ENCODE data around the gene CRK.
"Not testable (repeated sequence)": the region's sequence is repeated elsewhere in the genome, so short reads cannot be mapped to it uniquely, and the experiment has no call there.

Gene CRK

GRCh38 chr17:1379208-1379929, 76.7 kb downstream of the CRK start:
- Mint-ChIP-seq H3K9me3 (no peaks in the 10 kb centered on the region), H3K4me1 (peaks cover 67% of the 10 kb centered on the region), H3K4me3 (peak overlapping the region; percentile 34), H3K27ac (ENCODE audit: low read depth) (peak overlapping the region; percentile 29), H3K36me3 (ENCODE audit: insufficient read depth) (peaks cover 24% of the 10 kb centered on the region), H3K27me3 (no peaks in the 10 kb centered on the region)
- ATAC-seq (replicated peaks; ENCODE audit: extremely low read depth, poor library complexity, severe bottlenecking) (no peak), DNase-seq (ENCODE audit: low spot score in 2 of 2) (no peak)

- H3K9me3 Mint-ChIP-seq; H3K27me3 Mint-ChIP-seq; ATAC-seq (replicated peaks; ENCODE audit: extremely low read depth, poor library complexity, severe bottlenecking); H3K4me3 Mint-ChIP-seq; H3K27ac Mint-ChIP-seq (ENCODE audit: low read depth); DNase-seq (ENCODE audit: low spot score in 2 of 2): not testable (repeated sequence)
- Mint-ChIP-seq H3K36me3 (ENCODE audit: insufficient read depth) (peaks cover 25% of the 10 kb centered on the region), H3K4me1 (peaks cover 70% of the 10 kb centered on the region)
Measured at GRCh38 chr17:1378476-1378860, 77.6 kb downstream of the CRK start.

GRCh38 chr17:1377334-1377733, 78.7 kb downstream of the CRK start:
- peaks cover 22% of the 10 kb centered on the region for H3K36me3 Mint-ChIP-seq (ENCODE audit: insufficient read depth)
- no peaks in the 10 kb centered on the region for H3K9me3 Mint-ChIP-seq
- no peaks in the 10 kb centered on the region for H3K27me3 Mint-ChIP-seq
- peak overlapping the region; percentile 53 for H3K27ac Mint-ChIP-seq (ENCODE audit: low read depth)
- H3K4me1 Mint-ChIP-seq: peaks cover 72% of the 10 kb centered on the region
- DNase-seq (ENCODE audit: low spot score in 2 of 2) (no peak), ATAC-seq (replicated peaks; ENCODE audit: extremely low read depth, poor library complexity, severe bottlenecking) (no peak)
- H3K4me3 Mint-ChIP-seq: peak overlapping the region; percentile 26

- Mint-ChIP-seq H3K4me3 (peak overlapping the region; percentile 26), H3K9me3 (no peaks in the 10 kb centered on the region), H3K27me3 (no peaks in the 10 kb centered on the region), H3K27ac (ENCODE audit: low read depth) (peak overlapping the region; percentile 81), H3K4me1 (peaks cover 65% of the 10 kb centered on the region), H3K36me3 (ENCODE audit: insufficient read depth) (peaks cover 24% of the 10 kb centered on the region)
- DNase-seq (ENCODE audit: low spot score in 2 of 2): no peak
- ATAC-seq (replicated peaks; ENCODE audit: extremely low read depth, poor library complexity, severe bottlenecking): no peak
Measured at GRCh38 chr17:1376061-1376460, 80.0 kb downstream of the CRK start.

GRCh38 chr17:1375615-1376014, 80.4 kb downstream of the CRK start:
- peak; percentile 69 for ATAC-seq (replicated peaks; ENCODE audit: extremely low read depth, poor library complexity, severe bottlenecking)

GRCh38 chr17:1374431-1375177, 81.4 kb downstream of the CRK start:
- Mint-ChIP-seq H3K4me3 (peak overlapping the region; percentile 26), H3K9me3 (no peaks in the 10 kb centered on the region), H3K36me3 (ENCODE audit: insufficient read depth) (peaks cover 27% of the 10 kb centered on the region), H3K27me3 (no peaks in the 10 kb centered on the region), H3K27ac (ENCODE audit: low read depth) (peak overlapping the region; percentile 81), H3K4me1 (peaks cover 53% of the 10 kb centered on the region)
- no peak for DNase-seq (ENCODE audit: low spot score in 2 of 2)
- ATAC-seq (replicated peaks; ENCODE audit: extremely low read depth, poor library complexity, severe bottlenecking): peak; percentile 59

More at GRCh38 chr17:1375615-1376014, 80.4 kb downstream of the CRK start:
- peak in 1 of 2 donors; percentile 19 for DNase-seq (ENCODE audit: low spot score in 2 of 2)
- H3K36me3 Mint-ChIP-seq (ENCODE audit: insufficient read depth): peaks cover 24% of the 10 kb centered on the region
- H3K27ac Mint-ChIP-seq (ENCODE audit: low read depth): peak overlapping the region; percentile 81
- H3K4me1 Mint-ChIP-seq: peaks cover 60% of the 10 kb centered on the region
- no peaks in the 10 kb centered on the region for H3K27me3 Mint-ChIP-seq
- H3K9me3 Mint-ChIP-seq: no peaks in the 10 kb centered on the region
- H3K4me3 Mint-ChIP-seq: peak overlapping the region; percentile 26

- H3K27me3 Mint-ChIP-seq: no peaks in the 10 kb centered on the region
- H3K36me3 Mint-ChIP-seq (ENCODE audit: insufficient read depth): peaks cover 26% of the 10 kb centered on the region
- H3K9me3 Mint-ChIP-seq: no peaks in the 10 kb centered on the region
- ATAC-seq (replicated peaks; ENCODE audit: extremely low read depth, poor library complexity, severe bottlenecking) (no peak), DNase-seq (ENCODE audit: low spot score in 2 of 2) (no peak)
- peak overlapping the region; percentile 81 for H3K27ac Mint-ChIP-seq (ENCODE audit: low read depth)
- peaks cover 52% of the 10 kb centered on the region for H3K4me1 Mint-ChIP-seq
- peak overlapping the region; percentile 26 for H3K4me3 Mint-ChIP-seq
Measured at GRCh38 chr17:1373707-1374237, 82.3 kb downstream of the CRK start.

- ATAC-seq (replicated peaks; ENCODE audit: extremely low read depth, poor library complexity, severe bottlenecking): no peak
Measured at GRCh38 chr17:1372618-1373017, 83.4 kb downstream of the CRK start.

GRCh38 chr17:1371893-1372590, 84.0 kb downstream of the CRK start:
- H3K27me3 Mint-ChIP-seq: no peaks in the 10 kb centered on the region

More at GRCh38 chr17:1372618-1373017, 83.4 kb downstream of the CRK start:
- H3K27me3 Mint-ChIP-seq: no peaks in the 10 kb centered on the region
- peak overlapping the region; percentile 16 for H3K4me3 Mint-ChIP-seq
- H3K4me1 Mint-ChIP-seq: peaks cover 50% of the 10 kb centered on the region
- H3K36me3 Mint-ChIP-seq (ENCODE audit: insufficient read depth): peaks cover 29% of the 10 kb centered on the region
- DNase-seq (ENCODE audit: low spot score in 2 of 2): no peak
- no peak overlapping the region for H3K27ac Mint-ChIP-seq (ENCODE audit: low read depth)
- H3K9me3 Mint-ChIP-seq: no peaks in the 10 kb centered on the region

More at GRCh38 chr17:1371893-1372590, 84.0 kb downstream of the CRK start:
- no peak overlapping the region for H3K4me3 Mint-ChIP-seq
- peaks cover 51% of the 10 kb centered on the region for H3K4me1 Mint-ChIP-seq
- H3K27ac Mint-ChIP-seq (ENCODE audit: low read depth): no peak overlapping the region
- peaks cover 29% of the 10 kb centered on the region for H3K36me3 Mint-ChIP-seq (ENCODE audit: insufficient read depth)
- ATAC-seq (replicated peaks; ENCODE audit: extremely low read depth, poor library complexity, severe bottlenecking) (no peak), DNase-seq (ENCODE audit: low spot score in 2 of 2) (no peak)
- H3K9me3 Mint-ChIP-seq: no peaks in the 10 kb centered on the region

All from central memory CD8-positive, alpha-beta T cell (primary cell).